ENCODE data around the gene NCKAP5. TPM values are rescaled to one million over a fixed set of nuclear protein-coding genes. Genes with fewer than 3 reads are reported as not detected.

The NCKAP5 gene
- polyA plus RNA-seq, 2 of the 4 experiments (the other 2 are of a cell fraction) = 3.0 to 4.1 TPM

DNA sequence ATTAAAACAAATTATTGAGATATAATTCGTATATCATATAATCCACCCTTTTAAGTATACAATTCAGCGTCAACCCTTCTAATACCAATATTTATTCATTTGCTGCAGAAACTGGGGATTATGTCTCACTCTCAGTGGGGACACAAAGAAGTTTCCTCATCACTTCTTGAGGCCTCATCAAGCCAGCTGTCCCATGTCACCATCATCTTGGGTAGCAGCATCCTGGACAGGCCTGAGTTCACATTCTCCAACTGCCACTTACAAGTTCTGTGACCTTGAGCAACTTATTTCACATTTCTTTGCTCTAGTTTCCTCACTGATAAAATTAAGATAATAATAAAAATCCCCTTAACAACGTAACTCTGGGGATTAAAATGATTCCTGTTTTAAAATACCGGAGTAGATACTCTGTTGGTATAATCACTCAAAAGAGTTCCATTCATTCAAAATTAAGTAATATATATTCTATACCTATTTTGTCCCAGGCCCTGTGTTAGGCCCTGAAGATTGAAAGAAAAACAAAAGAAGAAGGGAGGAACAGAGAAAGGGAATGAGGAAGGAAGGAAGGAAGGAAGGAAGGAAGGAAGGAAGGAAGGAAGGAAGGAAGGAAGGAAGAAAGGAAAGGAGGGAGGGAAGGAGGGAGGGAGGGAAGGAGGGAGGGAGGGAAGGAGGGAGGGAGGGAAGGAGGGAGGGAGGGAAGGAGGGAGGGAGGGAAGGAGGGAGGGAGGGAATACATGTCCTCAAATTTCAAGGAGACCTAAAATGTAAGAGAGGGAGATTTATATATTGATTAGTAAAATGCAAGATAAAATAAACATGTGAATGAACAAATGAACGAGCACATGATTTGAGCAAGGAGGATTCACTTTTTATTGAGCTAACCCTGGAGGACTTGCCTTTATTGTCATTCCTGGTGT lies 42.4 kb downstream of the NCKAP5 start:
- DNase-seq (ENCODE audit: low read depth in 1 of 2, low spot score in 1 of 2) = no peak
- Histone ChIP-seq H3K4me1 (no peaks in the 10 kb centered on the region), H3K4me3 (no peak overlapping the region), H3K9me3 (no peaks in the 10 kb centered on the region), H3K4me2 (no peak overlapping the region), H3K27ac (no peak overlapping the region)
- CTCF ChIA-PET = no interaction called here
- POLR2A ChIA-PET = no interaction called here
- FAIRE-seq = no peak
- 62% methylated on average over 5 of the region's 5 CpGs for WGBS (ENCODE audit: missing lambda C conversion rate)
- ATAC-seq = no peak
- no peak for TF ChIP-seq NFE2L2 (conservative IDR thresholded peaks at IDR 0.05; ENCODE audit: low read length)
- no peak for TF ChIP-seq KDM1A (IDR thresholded peaks at IDR 0.05; ENCODE audit: low read depth)
- no peak for TF ChIP-seq JUN (IDR thresholded peaks at IDR 0.05)
- TF ChIP-seq POLR2A (IDR thresholded peaks at IDR 0.05; ENCODE audit: low read length) = no peak
- TF ChIP-seq, protein P1, sequence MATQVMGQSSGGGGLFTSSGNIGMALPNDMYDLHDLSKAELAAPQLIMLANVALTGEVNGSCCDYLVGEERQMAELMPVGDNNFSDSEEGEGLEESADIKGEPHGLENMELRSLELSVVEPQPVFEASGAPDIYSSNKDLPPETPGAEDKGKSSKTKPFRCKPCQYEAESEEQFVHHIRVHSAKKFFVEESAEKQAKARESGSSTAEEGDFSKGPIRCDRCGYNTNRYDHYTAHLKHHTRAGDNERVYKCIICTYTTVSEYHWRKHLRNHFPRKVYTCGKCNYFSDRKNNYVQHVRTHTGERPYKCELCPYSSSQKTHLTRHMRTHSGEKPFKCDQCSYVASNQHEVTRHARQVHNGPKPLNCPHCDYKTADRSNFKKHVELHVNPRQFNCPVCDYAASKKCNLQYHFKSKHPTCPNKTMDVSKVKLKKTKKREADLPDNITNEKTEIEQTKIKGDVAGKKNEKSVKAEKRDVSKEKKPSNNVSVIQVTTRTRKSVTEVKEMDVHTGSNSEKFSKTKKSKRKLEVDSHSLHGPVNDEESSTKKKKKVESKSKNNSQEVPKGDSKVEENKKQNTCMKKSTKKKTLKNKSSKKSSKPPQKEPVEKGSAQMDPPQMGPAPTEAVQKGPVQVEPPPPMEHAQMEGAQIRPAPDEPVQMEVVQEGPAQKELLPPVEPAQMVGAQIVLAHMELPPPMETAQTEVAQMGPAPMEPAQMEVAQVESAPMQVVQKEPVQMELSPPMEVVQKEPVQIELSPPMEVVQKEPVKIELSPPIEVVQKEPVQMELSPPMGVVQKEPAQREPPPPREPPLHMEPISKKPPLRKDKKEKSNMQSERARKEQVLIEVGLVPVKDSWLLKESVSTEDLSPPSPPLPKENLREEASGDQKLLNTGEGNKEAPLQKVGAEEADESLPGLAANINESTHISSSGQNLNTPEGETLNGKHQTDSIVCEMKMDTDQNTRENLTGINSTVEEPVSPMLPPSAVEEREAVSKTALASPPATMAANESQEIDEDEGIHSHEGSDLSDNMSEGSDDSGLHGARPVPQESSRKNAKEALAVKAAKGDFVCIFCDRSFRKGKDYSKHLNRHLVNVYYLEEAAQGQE (IDR thresholded peaks at IDR 0.05) = no peak
- TF ChIP-seq GATA3 (IDR thresholded peaks at IDR 0.05; ENCODE audit: borderline replicate concordance) = no peak
- no peak for TF ChIP-seq MYC (IDR thresholded peaks at IDR 0.05; ENCODE audit: borderline replicate concordance, low read length)
- TF ChIP-seq, protein P2, sequence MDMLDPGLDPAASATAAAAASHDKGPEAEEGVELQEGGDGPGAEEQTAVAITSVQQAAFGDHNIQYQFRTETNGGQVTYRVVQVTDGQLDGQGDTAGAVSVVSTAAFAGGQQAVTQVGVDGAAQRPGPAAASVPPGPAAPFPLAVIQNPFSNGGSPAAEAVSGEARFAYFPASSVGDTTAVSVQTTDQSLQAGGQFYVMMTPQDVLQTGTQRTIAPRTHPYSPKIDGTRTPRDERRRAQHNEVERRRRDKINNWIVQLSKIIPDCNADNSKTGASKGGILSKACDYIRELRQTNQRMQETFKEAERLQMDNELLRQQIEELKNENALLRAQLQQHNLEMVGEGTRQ (IDR thresholded peaks at IDR 0.05) = no peak
- no peak for TF ChIP-seq NR3C1 (IDR thresholded peaks at IDR 0.05)
- no peak for TF ChIP-seq ZSCAN20 (CRISPR knock-in tag; IDR thresholded peaks at IDR 0.05)
- no peak for TF ChIP-seq TP53 (CRISPR knock-in tag; IDR thresholded peaks at IDR 0.05)
- TF ChIP-seq MAFK (IDR thresholded peaks at IDR 0.05; ENCODE audit: partially characterized antibody) = no peak

DNA sequence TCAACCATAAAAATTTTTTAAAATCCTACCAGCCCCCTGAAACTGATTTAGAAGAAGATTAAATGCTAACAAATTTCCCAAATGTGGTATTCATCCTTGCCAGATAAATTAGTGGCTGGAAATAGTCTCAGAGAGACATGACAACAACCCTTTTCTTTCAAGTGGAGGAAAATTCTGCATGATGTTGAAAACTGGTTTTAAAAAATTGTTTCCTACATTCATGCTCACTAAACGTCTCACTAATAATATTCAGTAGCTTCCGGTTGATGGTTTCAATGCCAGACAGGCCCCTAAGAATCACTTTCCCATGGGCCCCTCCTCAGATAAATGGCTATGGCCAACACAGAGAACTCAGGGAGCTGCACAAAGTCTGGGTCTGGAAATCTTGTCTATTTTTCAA lies 43.2 kb downstream of the NCKAP5 start:
- ChIA-PET POLR2A (no interaction called here), CTCF (interaction anchor here (1.1 to 1.9 kb wide), 2 partner anchors 11 to 17 kb away, joined by 3 to 6 read pairs; no protein-coding TSS in a partner anchor)
- no peak for DNase-seq (ENCODE audit: low read depth in 1 of 2, low spot score in 1 of 2)
- TF ChIP-seq CHD2 (IDR thresholded peaks at IDR 0.05; ENCODE audit: low read length, partially characterized antibody) (no peak), CBX2 (IDR thresholded peaks at IDR 0.05; ENCODE audit: borderline replicate concordance, low read depth) (no peak), HOXB13 (CRISPR knock-in tag; IDR thresholded peaks at IDR 0.05; ENCODE audit: low read depth) (no peak), CHD4 (IDR thresholded peaks at IDR 0.05; ENCODE audit: borderline replicate concordance) (no peak), CBX8 (IDR thresholded peaks at IDR 0.05) (no peak), FOXS1 (CRISPR knock-in tag; IDR thresholded peaks at IDR 0.05) (no peak), ZFP36 (IDR thresholded peaks at IDR 0.05; ENCODE audit: borderline replicate concordance, partially characterized antibody) (no peak), SMC3 (IDR thresholded peaks at IDR 0.05) (no peak), MAZ (IDR thresholded peaks at IDR 0.05; ENCODE audit: borderline replicate concordance, low read depth, low read length) (no peak), CEBPB (IDR thresholded peaks at IDR 0.05) (no peak), HEYL (CRISPR knock-in tag; IDR thresholded peaks at IDR 0.05) (no peak), ZNF302 (CRISPR knock-in tag; IDR thresholded peaks at IDR 0.05) (no peak), ESRRA (IDR thresholded peaks at IDR 0.05; ENCODE audit: borderline replicate concordance, low read length) (no peak), EHF (CRISPR knock-in tag; IDR thresholded peaks at IDR 0.05) (no peak), GATA3 (IDR thresholded peaks at IDR 0.05; ENCODE audit: borderline replicate concordance) (no peak), KDM1A (IDR thresholded peaks at IDR 0.05; ENCODE audit: low read depth) (no peak)
- TF ChIP-seq, protein P3, sequence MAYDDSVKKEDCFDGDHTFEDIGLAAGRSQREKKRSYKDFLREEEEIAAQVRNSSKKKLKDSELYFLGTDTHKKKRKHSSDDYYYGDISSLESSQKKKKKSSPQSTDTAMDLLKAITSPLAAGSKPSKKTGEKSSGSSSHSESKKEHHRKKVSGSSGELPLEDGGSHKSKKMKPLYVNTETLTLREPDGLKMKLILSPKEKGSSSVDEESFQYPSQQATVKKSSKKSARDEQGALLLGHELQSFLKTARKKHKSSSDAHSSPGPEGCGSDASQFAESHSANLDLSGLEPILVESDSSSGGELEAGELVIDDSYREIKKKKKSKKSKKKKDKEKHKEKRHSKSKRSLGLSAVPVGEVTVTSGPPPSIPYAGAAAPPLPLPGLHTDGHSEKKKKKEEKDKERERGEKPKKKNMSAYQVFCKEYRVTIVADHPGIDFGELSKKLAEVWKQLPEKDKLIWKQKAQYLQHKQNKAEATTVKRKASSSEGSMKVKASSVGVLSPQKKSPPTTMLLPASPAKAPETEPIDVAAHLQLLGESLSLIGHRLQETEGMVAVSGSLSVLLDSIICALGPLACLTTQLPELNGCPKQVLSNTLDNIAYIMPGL (CRISPR knock-in tag; IDR thresholded peaks at IDR 0.05; ENCODE audit: borderline replicate concordance) = no peak
- H3K9me3 ChIP-seq = no peaks in the 10 kb centered on the region
- no peak overlapping the region for H3K4me3 ChIP-seq
- H3K27ac ChIP-seq = no peak overlapping the region
- no peak overlapping the region for H3K4me2 ChIP-seq
- 70% methylated on average over 2 of the region's 2 CpGs for WGBS (ENCODE audit: missing lambda C conversion rate)
- H3K4me1 ChIP-seq = no peaks in the 10 kb centered on the region
- ATAC-seq = no peak
- FAIRE-seq = no peak

Measured in A549 (cell line).